Heart right ventricle (tissue), 16 donors: Measurements from ENCODE around the gene CAVIN4. TPM values are rescaled to one million over a fixed set of nuclear protein-coding genes. Genes with fewer than 3 reads are reported as not detected.

Experiments
- ATAC-seq, 8 donors: fragments of 200-7000 bp; cut with Tn5 transposase; one replicate each; pipeline ENCODE4 v1.9.1; 2020; ENCODE audit warnings: mild to moderate bottlenecking in 8 of 8, moderate library complexity in 8 of 8, moderate number of reproducible peaks in 1 of 8
- DNase-seq, 2 donors: peaks; one replicate each; pipeline ENCODE4 v3.0.0-alpha.2; 2020
- H3K27ac ChIP-seq, 10 donors: fragments of 200-600 bp; sonication (generic) in 2 of 10; one replicate each; pipeline versions ENCODE4 v1.5.0 to v1.8.0; 2020 to 2022; ENCODE audit warnings: mild to moderate bottlenecking in 3 of 10
- H3K27me3 ChIP-seq, 7 donors: fragments of 200-600 bp; one replicate each; pipeline ENCODE4 v1.8.0; 2021 to 2022; ENCODE audit warnings: mild to moderate bottlenecking in 2 of 7
- H3K36me3 ChIP-seq, 9 donors: fragments of 200-600 bp; sonication (generic) in 1 of 9; one replicate each; pipeline versions ENCODE4 v1.5.0 to v1.8.0; 2020 to 2022; ENCODE audit warnings: mild to moderate bottlenecking in 2 of 9
- H3K4me1 ChIP-seq, 9 donors: fragments of 200-600 bp; sonication (generic) in 1 of 9; one replicate each; pipeline versions ENCODE4 v1.5.0 to v1.8.0; 2020 to 2022; ENCODE audit warnings: mild to moderate bottlenecking in 4 of 9
- H3K4me3 ChIP-seq, 10 donors: fragments of 200-600 bp; sonication (generic) in 2 of 10; one replicate each; pipeline versions ENCODE4 v1.5.0 to v1.8.0; 2020 to 2022; ENCODE audit warnings: mild to moderate bottlenecking in 7 of 10, moderate library complexity in 2 of 10
- H3K9me3 ChIP-seq, 11 donors: fragments of 200-600 bp in 10 of 11; sonication (generic) in 2 of 11; one replicate each; pipeline versions ENCODE4 v1.5.0 to v1.8.0; 2013 to 2022; ENCODE audit warnings: mild to moderate bottlenecking in 2 of 11, control low read depth in 1 of 11, moderate library complexity in 1 of 11
- WGBS, 2 donors: extraction: QIAGEN DNeasy Blood & Tissue Kit; methylation state at CpG; one replicate each; pipeline ENCODE4 v1.1.7; 2013; ENCODE audit warnings: inconsistent platforms in 1 of 2; 5-methylcytosine and 5-hydroxymethylcytosine counted together
- intact Hi-C, 10 donors: fragments of 100-400 bp; cut with DNase I; formaldehyde crosslinking; loops; one replicate each; pipeline versions ENCODE4 v1.11.1 to v1.14.2; 2022
- polyA plus RNA-seq, 2 donors: library from polyadenylated mRNA; stranded (reverse); fragments of 200-250 nt; gene quantifications; one replicate each; pipeline ENCODE4 v1.2.3, GENCODE V29; 2013
- total RNA-seq, 10 donors: library from RNA; stranded (reverse); fragmentation: NEBNext Ultra II Directional in 3 of 10; extraction: Animal tissue kit (Norgen Biotek cat#: 25700) in 3 of 10; gene quantifications; one replicate each; pipeline versions ENCODE4 v1.2.1 to v1.2.4, GENCODE V29; 2021 to 2023
- TF ChIP-seq, protein P1 (sequence below), 9 donors: fragments of 200-600 bp; sonication (generic) in 2 of 9; IDR thresholded peaks; one replicate each; pipeline versions ENCODE4 v1.5.0 to v1.8.0; 2021 to 2022; ENCODE audit warnings: antibody characterized with exemption in 9 of 9, mild to moderate bottlenecking in 5 of 9, moderate library complexity in 1 of 9
- donor health status: Arrhythmogenic right ventricular cardiomyopathy.
- donor health status: ischemic (EF 13 %, LVEDD 7.1; RV severe dilation, severe dysfunction).
- donor health status: healthy with polysubstance abuse.
- donor health status: DM: no; HTN: yes; CAD: no.
- donor health status: DM: no; HTN: no; CAD: no.
- donor health status: ischemic (EF 25% LVEDD 6.9; RV normal size, moderate dysfunction).
- donor health status: ischemic (EF 25% LVEDD 5.7; RV mildly dilated, moderate dysfunction).
- donor health status: healthy.
- donor health status: DM: yes; HTN: yes; CAD: no.
- donor health status: Ischemic cardiomyopathy.
- donor health status: ischemic (EF 35%, LVEDD 5.7; RV mildly dilated, moderate dysfunction).
- donor health status: nonischemic (EF 11% LVEDD 7.7; RV severe dilation, severe dysfunction).
- donor health status: DM: yes; HTN: yes; CAD: no.
- donor health status: PGD.
- donor health status: ischemic (EF 29% LVEDD 5.4; RV normal size, mild dysfunction).
- donor health status: nonischemic (EF 23%, LVEDD 6.1; RV moderate dilation, normal function).

Gene CAVIN4
- total and polyA plus RNA-seq, 12 donors: 13.0 to 132 (median 66.4) TPM

DNA sequence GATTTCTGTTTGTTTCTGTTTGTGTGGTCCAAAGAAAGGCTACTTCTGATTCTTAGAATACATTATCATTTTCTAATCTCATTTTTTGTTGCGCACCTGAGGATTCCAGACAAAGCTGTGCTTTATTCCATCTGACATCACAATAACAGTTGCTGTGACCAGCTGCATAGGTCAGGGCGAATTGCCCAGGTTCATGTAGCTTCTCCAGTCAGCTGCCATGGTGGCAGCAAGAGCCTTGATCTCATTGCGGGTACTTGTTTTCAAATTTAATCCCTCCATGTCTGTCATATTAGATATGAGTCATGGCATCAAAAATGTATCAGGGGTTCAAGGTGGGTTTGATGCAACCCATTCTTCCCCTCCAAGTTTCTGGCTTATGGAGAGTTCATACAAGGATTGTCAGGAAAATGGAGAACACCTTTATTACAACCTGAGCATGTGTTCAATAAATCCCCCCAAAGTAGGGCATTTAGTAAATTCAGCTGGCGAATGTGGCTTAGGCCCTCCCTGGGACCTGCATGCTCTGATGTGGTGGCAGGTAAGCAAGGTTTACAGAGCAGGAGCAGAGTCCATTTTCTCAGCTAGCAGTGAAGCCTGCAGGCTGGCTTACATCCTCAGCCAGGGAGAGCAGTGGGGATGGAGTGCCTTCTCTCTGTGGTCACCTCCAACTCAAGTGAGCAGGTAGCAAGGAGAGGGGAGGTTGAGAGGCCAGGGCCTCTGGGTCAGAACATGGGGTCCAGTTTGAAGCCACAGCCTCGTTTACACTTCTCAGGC, 13.9 kb downstream of the CAVIN4 start:
- Histone ChIP-seq H3K4me1 (peaks cover 0 to 17% (median 7%) of the 10 kb centered on the region in 9 donors), H3K36me3 (peaks cover 0 to 3% (median 0%) of the 10 kb centered on the region in 9 donors), H3K4me3 (no peak overlapping the region), H3K27me3 (peaks cover 0 to 3% (median 0%) of the 10 kb centered on the region in 7 donors), H3K9me3 (no peaks in the 10 kb centered on the region), H3K27ac (no peak overlapping the region)
- DNase-seq (no peak), ATAC-seq (no peak)
- WGBS, 2 donors: 88 to 91% methylated on average over 5 of the region's 5 CpGs
- TF ChIP-seq, protein P1, sequence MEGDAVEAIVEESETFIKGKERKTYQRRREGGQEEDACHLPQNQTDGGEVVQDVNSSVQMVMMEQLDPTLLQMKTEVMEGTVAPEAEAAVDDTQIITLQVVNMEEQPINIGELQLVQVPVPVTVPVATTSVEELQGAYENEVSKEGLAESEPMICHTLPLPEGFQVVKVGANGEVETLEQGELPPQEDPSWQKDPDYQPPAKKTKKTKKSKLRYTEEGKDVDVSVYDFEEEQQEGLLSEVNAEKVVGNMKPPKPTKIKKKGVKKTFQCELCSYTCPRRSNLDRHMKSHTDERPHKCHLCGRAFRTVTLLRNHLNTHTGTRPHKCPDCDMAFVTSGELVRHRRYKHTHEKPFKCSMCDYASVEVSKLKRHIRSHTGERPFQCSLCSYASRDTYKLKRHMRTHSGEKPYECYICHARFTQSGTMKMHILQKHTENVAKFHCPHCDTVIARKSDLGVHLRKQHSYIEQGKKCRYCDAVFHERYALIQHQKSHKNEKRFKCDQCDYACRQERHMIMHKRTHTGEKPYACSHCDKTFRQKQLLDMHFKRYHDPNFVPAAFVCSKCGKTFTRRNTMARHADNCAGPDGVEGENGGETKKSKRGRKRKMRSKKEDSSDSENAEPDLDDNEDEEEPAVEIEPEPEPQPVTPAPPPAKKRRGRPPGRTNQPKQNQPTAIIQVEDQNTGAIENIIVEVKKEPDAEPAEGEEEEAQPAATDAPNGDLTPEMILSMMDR (IDR thresholded peaks at IDR 0.05): no peak
- intact Hi-C loops: loop anchor here in 8 of 10 donors (10.0 kb wide), 9 partner anchors 87 to 1417 kb away; partner anchors contain the start of genes MSANTD3 (in 1 of the 8) and TEX10 (in 1 of the 8)

GRCh38 chr9:100595391-100596199, 17.7 kb downstream of the CAVIN4 start:
- Histone ChIP-seq H3K4me1 (peaks cover 0 to 20% (median 16%) of the 10 kb centered on the region in 9 donors), H3K4me3 (no peak overlapping the region), H3K9me3 (no peaks in the 10 kb centered on the region), H3K27ac (peak overlapping the region in 1 of 10 donors; percentile 31), H3K36me3 (no peaks in the 10 kb centered on the region), H3K27me3 (peaks cover 0 to 3% (median 0%) of the 10 kb centered on the region in 7 donors)
- intact Hi-C loops: loop anchor here (1.0 to 10.0 kb wide), 20 partner anchors 88 to 1421 kb away; partner anchors contain the start of genes MSANTD3 (in 2 of the 10) and TEX10 (in 2 of the 10)
- 11 to 17% methylated on average over 3 of the region's 3 CpGs for WGBS, 2 donors
- DNase-seq: peak in 1 of 2 donors; percentile 55
- ATAC-seq: peak in 7 of 8 donors; percentile 61 to 80 (median 66)
- TF ChIP-seq, protein P1 (IDR thresholded peaks at IDR 0.05): peak; percentile 79 to 93 (median 90)

- peak in 1 of 8 donors; percentile 27 for ATAC-seq
Measured at GRCh38 chr9:100597236-100597635, 19.4 kb downstream of the CAVIN4 start.

More at GRCh38 chr9:100597236-100597635, 19.4 kb downstream of the CAVIN4 start:
- no peak for DNase-seq
- TF ChIP-seq, protein P1 (IDR thresholded peaks at IDR 0.05): no peak
- Histone ChIP-seq H3K27ac (no peak overlapping the region), H3K4me3 (no peak overlapping the region), H3K36me3 (no peaks in the 10 kb centered on the region), H3K27me3 (peaks cover 0 to 3% (median 0%) of the 10 kb centered on the region in 7 donors), H3K9me3 (no peaks in the 10 kb centered on the region), H3K4me1 (peaks cover 0 to 20% (median 16%) of the 10 kb centered on the region in 9 donors)
- intact Hi-C loops: loop anchor here (5.0 to 10.0 kb wide), 19 partner anchors 90 to 1422 kb away; partner anchors contain the start of genes MSANTD3 (in 2 of the 10) and TEX10 (in 2 of the 10)
- WGBS, 2 donors: 22 to 24% methylated on average over 6 of the region's 6 CpGs
